ENCODE results near the gene CSMD2. TPM values are rescaled to one million over a fixed set of nuclear protein-coding genes. Genes with fewer than 3 reads are reported as not detected.

The CSMD2 gene
- polyA plus RNA-seq, 1 donor: 0.36 TPM

Other genes with a start within 250 kb of the CSMD2 start
- not detected for gene C1orf94, start 11.7 kb upstream of the CSMD2 start, polyA plus RNA-seq